ENCODE measurements around the gene HOXA6.

GRCh38 chr7:27183682-27184336, 36.2 kb upstream of the HOXA6 start:
- TF ChIP-seq CTCF (conservative IDR thresholded peaks at IDR 0.05) (no peak), EZH2 (IDR thresholded peaks at IDR 0.05; ENCODE audit: low read depth) (no peak)
